ENCODE results near the gene FXYD4.
"Not testable (repeated sequence)": the region's sequence is repeated elsewhere in the genome, so short reads cannot be mapped to it uniquely, and the experiment has no call there.

- TF ChIP-seq CTCF (IDR thresholded peaks at IDR 0.05); ZFX (IDR thresholded peaks at IDR 0.05; ENCODE audit: borderline replicate concordance): not testable (repeated sequence)
Measured at GRCh38 chr10:43330049-43330823, 41.2 kb upstream of the FXYD4 start.
